Type B pancreatic cell (in vitro differentiated cells): ENCODE data around the gene ILK. TPM values are rescaled to one million over a fixed set of nuclear protein-coding genes. Genes with fewer than 3 reads are reported as not detected.

Source experiments
- DNase-seq: peaks from one replicate; pipeline ENCODE4 v3.0.0; 2021; ENCODE audit warnings: mixed read lengths; ENCODE audit not compliant: unreplicated experiment; ENCODE audit errors: extremely low spot score
- H3K27ac Mint-ChIP-seq: 2 replicates; pipeline ENCODE4 v1.8.0; 2021; ENCODE audit warnings: mild to moderate bottlenecking, mixed read lengths
- H3K27me3 Mint-ChIP-seq: 2 replicates; pipeline ENCODE4 v1.8.0; 2021; ENCODE audit warnings: mixed read lengths
- H3K36me3 Mint-ChIP-seq: 2 replicates; pipeline ENCODE4 v1.8.0; 2021; ENCODE audit warnings: mixed read lengths
- H3K4me1 Mint-ChIP-seq: one replicate; pipeline ENCODE4 v1.8.0; 2021; ENCODE audit warnings: mixed read lengths; ENCODE audit not compliant: unreplicated experiment
- H3K4me3 Mint-ChIP-seq: 2 replicates; pipeline ENCODE4 v1.8.0; 2021; ENCODE audit warnings: mild to moderate bottlenecking, mixed read lengths
- H3K9me3 Mint-ChIP-seq: 2 replicates; pipeline ENCODE4 v1.8.0; 2021; ENCODE audit warnings: mixed read lengths
- total RNA-seq: library from RNA; stranded (reverse); gene quantifications from 2 replicates; pipeline ENCODE4 v1.2.1, GENCODE V29; 2021; ENCODE audit warnings: low replicate concordance
- TF ChIP-seq, protein P1 (sequence below): fragments of 200-600 bp; sonication (generic); conservative IDR thresholded peaks from 2 replicates; pipeline ENCODE4 v1.5.0; 2021; ENCODE audit warnings: antibody characterized with exemption, mild to moderate bottlenecking

ILK gene
- total RNA-seq, 1 donor from 2014 or later: 135 TPM

DNA sequence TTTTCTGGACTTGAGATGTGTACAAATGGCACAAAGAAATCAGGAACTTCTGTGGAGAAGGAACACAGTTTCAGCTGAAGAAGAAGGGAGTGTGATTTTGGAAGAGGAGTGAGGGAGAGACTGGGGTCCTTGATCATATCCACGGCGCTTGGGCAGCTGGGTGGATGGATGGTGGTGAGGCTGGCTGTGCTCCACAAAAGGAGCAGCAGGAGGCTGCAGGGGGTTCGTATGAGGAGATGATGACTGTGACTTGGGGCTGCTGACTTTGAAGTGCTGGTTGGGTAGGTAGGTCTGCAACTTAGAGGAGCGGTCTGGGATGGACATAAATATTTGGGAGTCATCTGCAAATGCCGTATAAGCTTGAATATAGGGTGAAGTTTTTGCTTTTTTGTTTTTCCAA is 53.4 kb downstream of the ILK start:
- H3K36me3 Mint-ChIP-seq: no peaks in the 10 kb centered on the region
- no peak for DNase-seq
- peaks cover 9% of the 10 kb centered on the region for H3K4me1 Mint-ChIP-seq
- no peaks in the 10 kb centered on the region for H3K9me3 Mint-ChIP-seq
- H3K4me3 Mint-ChIP-seq: peak overlapping the region; percentile 86
- peak overlapping the region; percentile 71 for H3K27ac Mint-ChIP-seq
- H3K27me3 Mint-ChIP-seq: peaks cover 20% of the 10 kb centered on the region
- TF ChIP-seq, protein P1, sequence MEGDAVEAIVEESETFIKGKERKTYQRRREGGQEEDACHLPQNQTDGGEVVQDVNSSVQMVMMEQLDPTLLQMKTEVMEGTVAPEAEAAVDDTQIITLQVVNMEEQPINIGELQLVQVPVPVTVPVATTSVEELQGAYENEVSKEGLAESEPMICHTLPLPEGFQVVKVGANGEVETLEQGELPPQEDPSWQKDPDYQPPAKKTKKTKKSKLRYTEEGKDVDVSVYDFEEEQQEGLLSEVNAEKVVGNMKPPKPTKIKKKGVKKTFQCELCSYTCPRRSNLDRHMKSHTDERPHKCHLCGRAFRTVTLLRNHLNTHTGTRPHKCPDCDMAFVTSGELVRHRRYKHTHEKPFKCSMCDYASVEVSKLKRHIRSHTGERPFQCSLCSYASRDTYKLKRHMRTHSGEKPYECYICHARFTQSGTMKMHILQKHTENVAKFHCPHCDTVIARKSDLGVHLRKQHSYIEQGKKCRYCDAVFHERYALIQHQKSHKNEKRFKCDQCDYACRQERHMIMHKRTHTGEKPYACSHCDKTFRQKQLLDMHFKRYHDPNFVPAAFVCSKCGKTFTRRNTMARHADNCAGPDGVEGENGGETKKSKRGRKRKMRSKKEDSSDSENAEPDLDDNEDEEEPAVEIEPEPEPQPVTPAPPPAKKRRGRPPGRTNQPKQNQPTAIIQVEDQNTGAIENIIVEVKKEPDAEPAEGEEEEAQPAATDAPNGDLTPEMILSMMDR: no peak

DNA sequence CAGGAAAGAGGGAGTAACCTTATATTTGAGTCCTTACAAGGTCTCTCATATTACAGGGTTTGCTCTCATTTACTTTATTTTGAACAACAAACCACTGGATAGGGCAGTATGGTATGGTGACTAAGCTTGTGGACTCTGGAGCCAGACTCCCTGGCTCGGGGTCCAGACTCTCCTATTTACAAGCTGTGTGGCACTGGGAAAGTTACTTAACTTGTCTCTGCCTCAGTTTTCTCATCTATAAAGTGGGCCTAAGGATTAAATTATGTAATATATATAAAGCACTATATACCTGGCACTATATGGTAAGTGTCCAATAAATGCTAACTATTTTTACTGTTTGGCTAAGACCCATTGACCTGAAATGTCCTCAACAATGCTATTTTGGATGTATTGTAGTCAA is 53.8 kb downstream of the ILK start:
- no peaks in the 10 kb centered on the region for H3K9me3 Mint-ChIP-seq
- peaks cover 9% of the 10 kb centered on the region for H3K4me1 Mint-ChIP-seq
- no peak overlapping the region for H3K27ac Mint-ChIP-seq
- H3K4me3 Mint-ChIP-seq: peak overlapping the region; percentile 86
- TF ChIP-seq, protein P1: no peak
- DNase-seq: no peak
- peaks cover 21% of the 10 kb centered on the region for H3K27me3 Mint-ChIP-seq
- H3K36me3 Mint-ChIP-seq: no peaks in the 10 kb centered on the region

DNA sequence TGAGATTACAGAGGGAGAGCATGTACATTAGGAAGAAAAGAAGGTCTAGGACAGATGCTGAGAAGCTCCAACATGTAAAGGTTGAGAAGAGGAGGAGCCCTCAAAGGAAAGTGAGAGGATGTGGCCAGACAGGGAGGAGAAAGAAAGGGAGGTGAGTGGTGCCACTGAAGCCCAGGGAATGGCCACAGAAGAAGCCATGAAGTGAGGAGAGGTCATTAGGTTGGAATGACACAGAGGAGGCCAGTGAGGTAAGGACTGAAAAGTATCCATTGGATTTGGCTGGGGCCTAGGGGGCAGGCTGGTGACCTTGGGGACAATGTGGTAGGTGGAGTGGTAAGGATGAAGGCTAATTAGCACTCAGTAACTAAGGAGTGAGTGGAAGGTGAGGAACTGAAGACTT is 55.1 kb downstream of the ILK start:
- H3K27ac Mint-ChIP-seq: no peak overlapping the region
- H3K9me3 Mint-ChIP-seq: no peaks in the 10 kb centered on the region
- no peak overlapping the region for H3K4me3 Mint-ChIP-seq
- peaks cover 11% of the 10 kb centered on the region for H3K4me1 Mint-ChIP-seq
- DNase-seq: no peak
- TF ChIP-seq, protein P1: no peak
- peaks cover 3% of the 10 kb centered on the region for H3K36me3 Mint-ChIP-seq
- H3K27me3 Mint-ChIP-seq: peaks cover 34% of the 10 kb centered on the region

Other genes starting within 250 kb of the ILK start
- 31.6 and 50.0 TPM in 2 replicates for gene SMPD1, start 213.3 kb upstream of the ILK start, total RNA-seq
- 38.4 and 61.6 TPM in 2 replicates for gene APBB1, start 184.7 kb upstream of the ILK start, total RNA-seq
- 1.5 and 1.9 TPM in 2 replicates for gene HPX, start 162.8 kb upstream of the ILK start, total RNA-seq
- gene TRIM3, start 129.8 kb upstream of the ILK start, total RNA-seq: 15.6 and 22.9 TPM in 2 replicates
- 60.9 and 77.3 TPM in 2 replicates for gene ARFIP2, start 122.4 kb upstream of the ILK start, total RNA-seq
- gene TIMM10B, start 122.3 kb upstream of the ILK start, total RNA-seq: 31.2 and 35.7 TPM in 2 replicates
- gene DNHD1, start 106.5 kb upstream of the ILK start, total RNA-seq: 5.6 and 9.9 TPM in 2 replicates
- gene RRP8, start 158 bp upstream of the ILK start, total RNA-seq: 19.7 and 23.5 TPM in 2 replicates
- 121 and 130 TPM in 2 replicates for gene TAF10, start 8.4 kb downstream of the ILK start, total RNA-seq
- gene TPP1, start 15.6 kb downstream of the ILK start, total RNA-seq: 72.8 and 97.8 TPM in 2 replicates
- gene DCHS1, start 52.0 kb downstream of the ILK start, total RNA-seq: 3.9 and 54.9 TPM in 2 replicates
- gene MRPL17, start 79.6 kb downstream of the ILK start, total RNA-seq: 46.6 and 67.3 TPM in 2 replicates
- gene OR2AG2, start 168.2 kb downstream of the ILK start, total RNA-seq: 0.07 TPM in 1 of 2 replicates, not detected in the other
- gene OR2AG1, start 179.2 kb downstream of the ILK start, total RNA-seq: not detected in 2 replicates
- gene OR6A2, start 195.9 kb downstream of the ILK start, total RNA-seq: 0.07 and 0.27 TPM in 2 replicates
- not detected in 2 replicates for gene OR10A5, start 241.9 kb downstream of the ILK start, total RNA-seq